Pericardium fibroblast (primary cell): ENCODE data around the gene WNT7B. TPM values are rescaled to one million over a fixed set of nuclear protein-coding genes. Genes with fewer than 3 reads are reported as not detected.

Source experiments
- total RNA-seq: library from RNA; depleted of rRNA; stranded (reverse); fragments of >200 nt; gene quantifications from 2 replicates; pipeline ENCODE4 v1.2.3, GENCODE V29; 2015

WNT7B gene
- under 0.01 TPM in 1 of 2 replicates, not detected in the other for total RNA-seq

DNA sequence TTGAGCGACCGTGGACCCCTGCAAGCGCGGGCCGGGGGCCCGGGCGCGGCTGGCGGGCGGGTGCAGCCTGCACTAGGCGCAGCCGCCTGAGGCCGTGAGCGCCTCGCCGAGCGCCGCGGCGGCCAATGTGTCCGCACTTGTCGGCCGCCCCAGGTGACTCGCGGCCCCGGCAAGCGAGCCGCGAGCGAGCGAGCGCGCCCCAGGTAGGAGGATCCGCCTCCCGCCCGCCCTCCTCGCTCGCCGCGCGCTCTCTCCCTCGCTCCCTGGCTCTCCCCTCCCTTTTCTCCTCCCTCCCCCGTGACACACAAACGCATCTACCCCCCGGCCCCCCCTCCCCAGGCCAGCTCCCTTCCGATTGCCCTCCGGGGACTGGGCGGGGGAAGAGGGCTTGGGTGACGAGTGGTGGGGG is at the start of gene WNT7B:
WNT7B (minus strand) TSS at position 160 of the 409 bp plus-strand sequence. CDS start 408 bp downstream, outside the sequence.

Other genes starting within 250 kb of the WNT7B start
- 8.1 and 13.8 TPM in 2 replicates for gene PPARA, start 173.4 kb upstream of the WNT7B start, total RNA-seq